ENCODE data around the gene TENM4. TPM values are rescaled to one million over a fixed set of nuclear protein-coding genes. Genes with fewer than 3 reads are reported as not detected.

Gene TENM4
- 0.39 TPM for total RNA-seq (2021; ENCODE audit: unreplicated experiment)
- 0.31 TPM for polyA plus RNA-seq (2012; ENCODE audit: insufficient read length)
- Bru-seq, nascent RNA: percentile 11 among the genes with signal in this experiment
- BruChase-seq, experiment 1, labeled RNA remaining after a 2-hour chase: percentile 5 among the genes with signal in this experiment
- percentile 7 among the genes with signal in this experiment for BruChase-seq, experiment 2, labeled RNA remaining after a 6-hour chase
- long read RNA-seq: 0 reads

DNA sequence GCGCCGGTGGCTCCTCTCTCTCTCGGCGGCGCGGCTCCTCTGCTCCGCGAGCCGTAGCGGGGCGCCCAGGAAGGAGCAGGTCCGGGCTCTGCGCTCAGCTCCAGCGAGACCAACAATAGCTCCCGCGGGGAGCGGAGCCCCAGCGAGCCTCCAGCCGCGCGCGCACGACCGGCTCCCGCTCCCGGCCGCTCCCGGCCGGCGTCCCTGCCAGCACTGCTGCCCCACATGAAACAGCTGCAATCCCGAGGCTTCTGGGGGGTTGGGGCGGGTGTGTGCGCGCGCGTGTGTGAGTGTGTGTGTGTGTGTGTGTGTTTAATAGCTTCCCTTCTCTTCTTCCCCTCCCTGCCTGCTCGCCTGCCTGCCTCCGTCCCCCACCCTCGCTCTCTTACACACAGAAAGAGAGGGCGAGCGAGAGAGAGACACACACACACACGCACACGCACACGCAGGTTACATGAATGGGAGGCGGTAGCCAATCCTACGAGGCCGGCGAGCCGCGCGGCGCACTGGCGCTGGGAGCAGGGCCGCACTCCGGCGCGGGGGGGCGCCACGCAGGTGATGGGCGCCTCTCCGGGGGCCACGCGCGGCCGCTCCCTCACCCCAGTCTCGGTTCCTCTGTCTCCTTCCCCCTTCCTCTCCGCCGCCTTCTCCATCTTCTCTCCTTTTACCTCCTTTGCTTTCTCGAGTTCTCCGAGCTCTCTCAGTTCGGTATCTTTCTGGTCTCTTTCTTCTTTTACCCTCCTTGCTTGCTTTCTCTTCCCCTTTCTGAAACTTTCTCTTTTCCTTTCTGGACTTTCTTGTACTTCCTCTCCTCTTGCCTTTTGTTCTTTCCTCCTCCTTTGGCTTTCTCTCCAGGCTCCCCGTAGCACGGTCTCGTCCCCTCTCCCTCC, at the start of gene TENM4:
TENM4 (minus strand) TSS at position 460 of the 890 bp plus-strand sequence. CDS start 371,086 bp downstream, outside the sequence.
- Histone ChIP-seq H3K27me3 (ENCODE audit: control insufficient read depth, insufficient read depth, low read length) (peaks cover 65% of the 10 kb centered on the region), H3K4me1 (ENCODE audit: control insufficient read depth, insufficient read depth, low read length) (peaks cover 19% of the 10 kb centered on the region), H3K9me3 (ENCODE audit: control insufficient read depth, insufficient read depth, low read depth, low read length) (no peaks in the 10 kb centered on the region), H3K36me3 (ENCODE audit: control insufficient read depth, insufficient read depth, low read length) (no peaks in the 10 kb centered on the region), H3K4me3 (ENCODE audit: low read depth in 2 of 2, low read length in 2 of 2) (peak within 1 kb of the TSS; percentile 42 to 43), H3K27ac (ENCODE audit: low read length) (no peak within 1 kb of the TSS)
- POLR2A ChIA-PET: no interaction called here
- BruUV-seq (replicated peaks): no TSS peak
- no peak for DNase-seq (ENCODE audit: low read depth, low spot score)
- in situ Hi-C loops (cut with HindIII; ENCODE audit: low pct_unique_long_range_greater_than_20kb, low sequenced_read_pairs) (no loop called here), intact Hi-C loops (cut with micrococcal nuclease; ENCODE audit: unreplicated experiment) (no loop called here)
- ATAC-seq: peak; percentile 68
- TF ChIP-seq, protein P1, sequence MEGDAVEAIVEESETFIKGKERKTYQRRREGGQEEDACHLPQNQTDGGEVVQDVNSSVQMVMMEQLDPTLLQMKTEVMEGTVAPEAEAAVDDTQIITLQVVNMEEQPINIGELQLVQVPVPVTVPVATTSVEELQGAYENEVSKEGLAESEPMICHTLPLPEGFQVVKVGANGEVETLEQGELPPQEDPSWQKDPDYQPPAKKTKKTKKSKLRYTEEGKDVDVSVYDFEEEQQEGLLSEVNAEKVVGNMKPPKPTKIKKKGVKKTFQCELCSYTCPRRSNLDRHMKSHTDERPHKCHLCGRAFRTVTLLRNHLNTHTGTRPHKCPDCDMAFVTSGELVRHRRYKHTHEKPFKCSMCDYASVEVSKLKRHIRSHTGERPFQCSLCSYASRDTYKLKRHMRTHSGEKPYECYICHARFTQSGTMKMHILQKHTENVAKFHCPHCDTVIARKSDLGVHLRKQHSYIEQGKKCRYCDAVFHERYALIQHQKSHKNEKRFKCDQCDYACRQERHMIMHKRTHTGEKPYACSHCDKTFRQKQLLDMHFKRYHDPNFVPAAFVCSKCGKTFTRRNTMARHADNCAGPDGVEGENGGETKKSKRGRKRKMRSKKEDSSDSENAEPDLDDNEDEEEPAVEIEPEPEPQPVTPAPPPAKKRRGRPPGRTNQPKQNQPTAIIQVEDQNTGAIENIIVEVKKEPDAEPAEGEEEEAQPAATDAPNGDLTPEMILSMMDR (IDR thresholded peaks at IDR 0.05): peak; percentile 74
- TF ChIP-seq, protein P2, sequence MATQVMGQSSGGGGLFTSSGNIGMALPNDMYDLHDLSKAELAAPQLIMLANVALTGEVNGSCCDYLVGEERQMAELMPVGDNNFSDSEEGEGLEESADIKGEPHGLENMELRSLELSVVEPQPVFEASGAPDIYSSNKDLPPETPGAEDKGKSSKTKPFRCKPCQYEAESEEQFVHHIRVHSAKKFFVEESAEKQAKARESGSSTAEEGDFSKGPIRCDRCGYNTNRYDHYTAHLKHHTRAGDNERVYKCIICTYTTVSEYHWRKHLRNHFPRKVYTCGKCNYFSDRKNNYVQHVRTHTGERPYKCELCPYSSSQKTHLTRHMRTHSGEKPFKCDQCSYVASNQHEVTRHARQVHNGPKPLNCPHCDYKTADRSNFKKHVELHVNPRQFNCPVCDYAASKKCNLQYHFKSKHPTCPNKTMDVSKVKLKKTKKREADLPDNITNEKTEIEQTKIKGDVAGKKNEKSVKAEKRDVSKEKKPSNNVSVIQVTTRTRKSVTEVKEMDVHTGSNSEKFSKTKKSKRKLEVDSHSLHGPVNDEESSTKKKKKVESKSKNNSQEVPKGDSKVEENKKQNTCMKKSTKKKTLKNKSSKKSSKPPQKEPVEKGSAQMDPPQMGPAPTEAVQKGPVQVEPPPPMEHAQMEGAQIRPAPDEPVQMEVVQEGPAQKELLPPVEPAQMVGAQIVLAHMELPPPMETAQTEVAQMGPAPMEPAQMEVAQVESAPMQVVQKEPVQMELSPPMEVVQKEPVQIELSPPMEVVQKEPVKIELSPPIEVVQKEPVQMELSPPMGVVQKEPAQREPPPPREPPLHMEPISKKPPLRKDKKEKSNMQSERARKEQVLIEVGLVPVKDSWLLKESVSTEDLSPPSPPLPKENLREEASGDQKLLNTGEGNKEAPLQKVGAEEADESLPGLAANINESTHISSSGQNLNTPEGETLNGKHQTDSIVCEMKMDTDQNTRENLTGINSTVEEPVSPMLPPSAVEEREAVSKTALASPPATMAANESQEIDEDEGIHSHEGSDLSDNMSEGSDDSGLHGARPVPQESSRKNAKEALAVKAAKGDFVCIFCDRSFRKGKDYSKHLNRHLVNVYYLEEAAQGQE (IDR thresholded peaks at IDR 0.05; ENCODE audit: insufficient read depth in 1 of 2, low read depth in 2 of 2, low read length in 1 of 2): no peak
- CTCF ChIA-PET: interaction anchor here (0.7 kb wide), 1 partner anchor 1018 kb away, joined by 3 read pairs; no protein-coding TSS in a partner anchor

DNA sequence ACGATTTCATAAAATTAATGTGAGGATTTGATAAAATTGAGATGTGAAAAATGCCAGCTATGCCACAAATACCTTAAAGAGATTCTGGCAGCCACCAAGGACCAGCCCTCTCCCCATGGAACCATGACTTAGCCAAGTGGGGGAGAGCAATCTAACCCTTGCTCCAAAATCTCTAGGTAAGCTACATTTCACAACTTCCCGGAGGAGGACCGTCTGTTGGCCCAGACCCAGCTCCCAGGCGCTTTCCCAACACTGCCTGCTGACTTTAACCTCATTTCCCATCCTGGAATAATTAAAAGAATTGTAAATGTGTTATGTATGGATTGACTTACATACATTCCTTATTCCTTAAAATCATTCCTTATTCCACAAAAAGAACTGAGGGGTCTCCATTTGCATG, 47.5 kb upstream of the TENM4 start:
- Histone ChIP-seq H3K36me3 (ENCODE audit: control insufficient read depth, insufficient read depth, low read length) (no peaks in the 10 kb centered on the region), H3K4me3 (ENCODE audit: low read depth in 2 of 2, low read length in 2 of 2) (no peak overlapping the region), H3K9me3 (ENCODE audit: control insufficient read depth, insufficient read depth, low read depth, low read length) (no peaks in the 10 kb centered on the region), H3K4me1 (ENCODE audit: control insufficient read depth, insufficient read depth, low read length) (no peaks in the 10 kb centered on the region), H3K27ac (ENCODE audit: low read length) (no peak overlapping the region), H3K27me3 (ENCODE audit: control insufficient read depth, insufficient read depth, low read length) (peaks cover 3% of the 10 kb centered on the region; the same call in 1 of the 2 replicates)
- DNase-seq (ENCODE audit: low read depth, low spot score) (no peak), ATAC-seq (no peak)
- TF ChIP-seq, protein P1 (IDR thresholded peaks at IDR 0.05): no peak
- no peak for TF ChIP-seq POLR2AphosphoS5 (IDR thresholded peaks at IDR 0.05; ENCODE audit: low read depth, low read length)
- no peak for TF ChIP-seq SIN3A (IDR thresholded peaks at IDR 0.05; ENCODE audit: borderline replicate concordance, insufficient read depth, low read depth, low read length)
- no peak for TF ChIP-seq TCF7L2 (IDR thresholded peaks at IDR 0.05; ENCODE audit: low read depth, low read length)
- TF ChIP-seq, protein P2 (IDR thresholded peaks at IDR 0.05; ENCODE audit: insufficient read depth in 1 of 2, low read depth in 2 of 2, low read length in 1 of 2): no peak
- in situ Hi-C loops (cut with HindIII; ENCODE audit: low pct_unique_long_range_greater_than_20kb, low sequenced_read_pairs) (no loop called here), intact Hi-C loops (cut with micrococcal nuclease; ENCODE audit: unreplicated experiment) (no loop called here)
- BruUV-seq (replicated peaks): no TSS peak
- ChIA-PET POLR2A (no interaction called here), CTCF (no interaction called here)
